GM12878 (cell line): Measurements from ENCODE around the gene SMARCD2. TPM values are rescaled to one million over a fixed set of nuclear protein-coding genes. Genes with fewer than 3 reads are reported as not detected.

Experiments used
- ATAC-seq: fragments of 200-7000 bp; cut with Tn5 transposase; 3 replicates; pipeline ENCODE4 v1.9.1; 2020; ENCODE audit warnings: mild to moderate bottlenecking, moderate library complexity
- BruUV-seq: library from RNA; stranded (reverse); fragments of 400-500 nt; replicated peaks from 2 replicates; lab custom pipeline; 2021; lab: Mats Ljungman, UMichigan
- CTCF ChIA-PET: fragments of 300-600 bp; sonication (Branson Sonifier 250); formaldehyde crosslinking; extraction: SDS; loops from one replicate; lab custom pipeline; 2021; ENCODE audit warnings: inconsistent platforms; lab: Yijun Ruan, JAX
- POLR2A ChIA-PET: fragments of 350-600 bp; formaldehyde crosslinking; extraction: SDS; loops from one replicate; lab custom pipeline; 2021; ENCODE audit warnings: inconsistent platforms; lab: Charles Lee
- RAD21 ChIA-PET: fragments of 300-600 bp; sonication (Branson Sonifier 250); formaldehyde crosslinking; loops from one replicate; lab custom pipeline; 2023; ENCODE audit warnings: antibody characterized with exemption; ENCODE audit not compliant: unreplicated experiment; lab: Charles Lee
- SMC1A ChIA-PET: fragments of 300-600 bp; sonication (Branson Sonifier 250); formaldehyde crosslinking; loops from one replicate; lab custom pipeline; 2023; ENCODE audit not compliant: unreplicated experiment, uncharacterized antibody; lab: Charles Lee
- DNase-seq: peaks from one replicate; pipeline ENCODE4 v3.0.0-alpha.2; 2011; ENCODE audit warnings: low read depth, low spot score
- FAIRE-seq: peaks from 3 replicates; lab custom pipeline; 2011; peaks lifted over from hg19 to GRCh38; lab: Jason Lieb, UNC
- H2AFZ ChIP-seq: 2 replicates; pipeline ENCODE4 v1.6.0; 2011; ENCODE audit warnings: low read depth, low read length, control low read depth; ENCODE audit not compliant: control insufficient read depth
- H3K27ac ChIP-seq: 2 replicates; pipeline ENCODE4 v1.5.1; 2011; ENCODE audit warnings: control low read depth; ENCODE audit not compliant: control insufficient read depth, insufficient read depth
- H3K27me3 ChIP-seq, 2 experiments: replicated peaks in 1 of 2; 2 replicates each; pipeline versions ENCODE4 v1.6.0 to v1.6.1; 2011; ENCODE audit warnings: low read length in 1 of 2; ENCODE audit not compliant: control insufficient read depth in 2 of 2, insufficient read depth in 2 of 2
- H3K36me3 ChIP-seq, 2 experiments: 2 replicates each; pipeline ENCODE4 v1.5.1; 2011; ENCODE audit warnings: low read length in 1 of 2; ENCODE audit not compliant: control insufficient read depth in 2 of 2, insufficient read depth in 2 of 2
- H3K4me1 ChIP-seq: 2 replicates; pipeline ENCODE4 v1.6.1; 2011; ENCODE audit warnings: mild to moderate bottlenecking, low read length, moderate library complexity, mixed read lengths; ENCODE audit not compliant: control insufficient read depth, insufficient read depth
- H3K4me2 ChIP-seq: 2 replicates; pipeline ENCODE4 v1.6.0; 2011; ENCODE audit warnings: control low read depth; ENCODE audit not compliant: control insufficient read depth, insufficient read depth
- H3K4me3 ChIP-seq: fragments of 200-600 bp; sonication (generic); 2 replicates; pipeline ENCODE4 v1.5.1; 2016
- H3K79me2 ChIP-seq: 2 replicates; pipeline ENCODE4 v1.6.0; 2011; ENCODE audit warnings: low read length; ENCODE audit not compliant: control insufficient read depth, insufficient read depth
- H3K9ac ChIP-seq: 2 replicates; pipeline ENCODE4 v1.8.0; 2011; ENCODE audit warnings: low read length, control low read depth, mixed read lengths; ENCODE audit not compliant: control insufficient read depth, insufficient read depth
- H3K9me3 ChIP-seq: replicated peaks from 3 replicates; pipeline ENCODE4 v1.5.1; 2011; ENCODE audit warnings: mild to moderate bottlenecking, low read length; ENCODE audit not compliant: control insufficient read depth, insufficient read depth
- H4K20me1 ChIP-seq: 2 replicates; pipeline ENCODE4 v1.6.0; 2011; ENCODE audit not compliant: control insufficient read depth, insufficient read depth
- BCL11A ChIP-seq: IDR thresholded peaks from 2 replicates; pipeline ENCODE4 v1.6.1; 2011; ENCODE audit warnings: low read depth, low read length
- EP300 ChIP-seq, 2 experiments: fragments of 150-350 bp in 1 of 2; IDR thresholded peaks; 2 replicates each; pipeline ENCODE4 v1.6.1; 2011 to 2012; ENCODE audit warnings: low read depth in 2 of 2, low read length in 2 of 2, borderline replicate concordance in 1 of 2, improper control_type of control experiment in 1 of 2, inconsistent platforms in 1 of 2; ENCODE audit not compliant: control insufficient read depth in 1 of 2
- FOXM1 ChIP-seq: IDR thresholded peaks from 2 replicates; pipeline ENCODE4 v1.6.1; 2012; ENCODE audit warnings: low read depth, mild to moderate bottlenecking, inconsistent platforms, low read length, moderate library complexity
- GABPA ChIP-seq: IDR thresholded peaks from 2 replicates; pipeline ENCODE4 v1.6.1; 2014; ENCODE audit warnings: antibody characterized with exemption, low read depth, mild to moderate bottlenecking, inconsistent platforms
- HDAC2 ChIP-seq: fragments of 200-600 bp; sonication (generic); IDR thresholded peaks from 2 replicates; pipeline ENCODE4 v1.6.1; 2017
- HDGF ChIP-seq: fragments of 450-650 bp; IDR thresholded peaks from 2 replicates; pipeline ENCODE4 v1.6.1; 2016; ENCODE audit warnings: antibody characterized with exemption
- KDM1A ChIP-seq: fragments of 200-600 bp; sonication (generic); IDR thresholded peaks from 2 replicates; pipeline ENCODE4 v1.6.1; 2016; ENCODE audit warnings: borderline replicate concordance
- RAD51 ChIP-seq: fragments of 450-650 bp; IDR thresholded peaks from 2 replicates; pipeline ENCODE4 v1.6.1; 2016; ENCODE audit warnings: moderate library complexity, mild to moderate bottlenecking, inconsistent platforms
- RB1 ChIP-seq: fragments of 450-650 bp; formaldehyde crosslinking; IDR thresholded peaks from 2 replicates; pipeline ENCODE4 v1.6.1; 2017; ENCODE audit warnings: mild to moderate bottlenecking, borderline replicate concordance
- TAF1 ChIP-seq: IDR thresholded peaks from 2 replicates; pipeline ENCODE4 v1.6.1; 2011; ENCODE audit warnings: mild to moderate bottlenecking, low read depth, low read length, borderline replicate concordance
- TARDBP ChIP-seq: IDR thresholded peaks from 2 replicates; pipeline ENCODE4 v1.6.1; 2016; ENCODE audit warnings: borderline replicate concordance
- TCF12 ChIP-seq: IDR thresholded peaks from 2 replicates; pipeline ENCODE4 v1.6.1; 2011; ENCODE audit warnings: low read depth, mild to moderate bottlenecking, low read length
- WGBS: methylation state at CpG from one replicate; pipeline ENCODE4 v1.1.6; 2016; ENCODE audit warnings: low lambda C conversion rate; ENCODE audit not compliant: insufficient replicate concordance, insufficient coverage; ENCODE audit errors: missing lambda C conversion rate; 5-methylcytosine and 5-hydroxymethylcytosine counted together
- in situ Hi-C: fragments of 300-500 bp; cut with MboI; formaldehyde crosslinking; loops from 9 replicates; pipeline ENCODE4 v1.14.3; 2018; ENCODE audit warnings: mixed read lengths
- intact Hi-C: fragments of 100-400 bp; cut with micrococcal nuclease; formaldehyde crosslinking; loops from one replicate; pipeline ENCODE4 v1.14.2; 2022; ENCODE audit not compliant: unreplicated experiment
- polyA plus RNA-seq, 11 experiments: library from polyadenylated mRNA; depleted of rRNA in 4 of 11; unstranded in 6 of 11; stranded (reverse) in 5 of 11; fragments of >200 nt; fragmentation: Nextera tagmentation in 4 of 11; fragmentation: Illumina TruSeq in 1 of 11; extraction: Ambion mirVana in 4 of 11; extraction: Trizol in 1 of 11; gene quantifications; 1 replicate in 1 of 11; 2 replicates in 10 of 11; pipeline versions ENCODE4 v1.2.1 to v1.2.3, GENCODE V29; 2011 to 2016; ENCODE audit warnings: inconsistent platforms in 2 of 11, missing spikeins in 2 of 11, low read depth in 1 of 11
- total RNA-seq, 4 experiments: library from RNA; depleted of rRNA in 3 of 4; stranded (reverse); fragments of >200 nt in 3 of 4; fragmentation: Illumina TruSeq in 1 of 4; extraction: Trizol in 1 of 4; gene quantifications; 2 replicates each; pipeline versions ENCODE4 v1.2.1 to v1.2.3, GENCODE V29; 2013 to 2021
- TF ChIP-seq, protein P1 (sequence below): fragments of 450-650 bp; IDR thresholded peaks from 2 replicates; pipeline ENCODE4 v1.6.1; 2018; ENCODE audit warnings: mild to moderate bottlenecking, low read depth, moderate library complexity; ENCODE audit not compliant: partially characterized antibody
- TF ChIP-seq, protein P2 (sequence below): IDR thresholded peaks from 2 replicates; pipeline ENCODE4 v1.6.1; 2011; ENCODE audit warnings: mild to moderate bottlenecking, low read depth, low read length, moderate library complexity; ENCODE audit not compliant: insufficient replicate concordance
- TF ChIP-seq, protein P3 (sequence below): fragments of 150-350 bp; IDR thresholded peaks from 2 replicates; pipeline ENCODE4 v1.6.1; 2014; ENCODE audit warnings: mild to moderate bottlenecking, low read depth, low read length

SMARCD2 gene
- total and polyA plus RNA-seq, 10 of the 15 experiments (the other 5 are each of a cell fraction or from before 2014, with no cell fraction given), result 2.4 to 111 (median 63.6) TPM

DNA sequence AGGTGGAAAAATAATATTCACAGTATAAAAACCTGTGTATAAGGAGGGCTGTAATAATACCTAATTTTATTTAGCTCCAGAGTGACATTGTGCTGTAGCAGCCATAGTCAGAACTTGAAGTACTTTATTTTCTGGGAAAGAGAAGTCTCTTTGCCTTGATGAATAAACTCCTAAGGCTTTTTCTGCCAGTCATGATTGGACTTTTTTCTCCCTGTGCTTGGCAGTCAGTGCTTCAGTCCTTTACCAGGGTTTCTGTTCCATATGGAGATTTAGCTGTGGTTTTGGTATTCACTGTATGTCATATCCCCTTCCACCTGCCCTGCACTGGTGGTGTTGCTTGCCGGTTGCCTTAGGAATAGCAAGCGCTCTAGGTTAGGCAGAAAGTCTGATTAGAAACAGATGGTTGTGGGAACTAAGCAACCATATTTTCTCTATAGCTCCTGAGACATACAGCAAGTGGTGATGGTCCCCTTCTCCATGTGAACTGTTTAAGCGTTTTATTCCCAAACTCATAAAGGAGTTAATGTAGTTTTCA lies 43.8 kb downstream of the SMARCD2 start:
- ATAC-seq (no peak), FAIRE-seq (no peak), DNase-seq (no peak)
- CTCF ChIA-PET, result interaction anchor here (2.1 kb wide), 1 partner anchor 10 kb away, joined by 4 read pairs; no protein-coding TSS in a partner anchor
- Histone ChIP-seq H2AFZ (no peak overlapping the region), H3K4me3 (no peak overlapping the region), H3K9ac (no peak overlapping the region), H3K27me3 (no peaks in the 10 kb centered on the region), H3K27ac (no peak overlapping the region), H4K20me1 (no peaks in the 10 kb centered on the region; the same call in 1 of the 2 replicates), H3K79me2 (peaks cover 2% of the 10 kb centered on the region; the same call in 1 of the 2 replicates), H3K36me3 (peaks cover 9 to 53% of the 10 kb centered on the region in 2 experiments), H3K9me3 (no peaks in the 10 kb centered on the region), H3K4me2 (no peak overlapping the region), H3K4me1 (no peaks in the 10 kb centered on the region)
- no TSS peak for BruUV-seq
- intact Hi-C loops, result no loop called here
- in situ Hi-C loops, result no loop called here
- RAD21 ChIA-PET, result interaction anchor here (1.0 kb wide), 1 partner anchor 12 kb away, joined by 3 read pairs; no protein-coding TSS in a partner anchor
- WGBS, result 76% methylated on average over 3 of the region's 3 CpGs
- SMC1A ChIA-PET, result interaction anchor here (0.7 to 1.6 kb wide), 8 partner anchors 8 to 100 kb away, joined by 3 to 4 read pairs (median 3); no protein-coding TSS in a partner anchor
- POLR2A ChIA-PET, result interaction anchor here (1.1 kb wide), 1 partner anchor 14 kb away, joined by 3 read pairs; no protein-coding TSS in a partner anchor
- TF ChIP-seq HDAC2, result no peak
- TF ChIP-seq BCL11A, result no peak
- no peak for TF ChIP-seq FOXM1
- TF ChIP-seq, protein P1, sequence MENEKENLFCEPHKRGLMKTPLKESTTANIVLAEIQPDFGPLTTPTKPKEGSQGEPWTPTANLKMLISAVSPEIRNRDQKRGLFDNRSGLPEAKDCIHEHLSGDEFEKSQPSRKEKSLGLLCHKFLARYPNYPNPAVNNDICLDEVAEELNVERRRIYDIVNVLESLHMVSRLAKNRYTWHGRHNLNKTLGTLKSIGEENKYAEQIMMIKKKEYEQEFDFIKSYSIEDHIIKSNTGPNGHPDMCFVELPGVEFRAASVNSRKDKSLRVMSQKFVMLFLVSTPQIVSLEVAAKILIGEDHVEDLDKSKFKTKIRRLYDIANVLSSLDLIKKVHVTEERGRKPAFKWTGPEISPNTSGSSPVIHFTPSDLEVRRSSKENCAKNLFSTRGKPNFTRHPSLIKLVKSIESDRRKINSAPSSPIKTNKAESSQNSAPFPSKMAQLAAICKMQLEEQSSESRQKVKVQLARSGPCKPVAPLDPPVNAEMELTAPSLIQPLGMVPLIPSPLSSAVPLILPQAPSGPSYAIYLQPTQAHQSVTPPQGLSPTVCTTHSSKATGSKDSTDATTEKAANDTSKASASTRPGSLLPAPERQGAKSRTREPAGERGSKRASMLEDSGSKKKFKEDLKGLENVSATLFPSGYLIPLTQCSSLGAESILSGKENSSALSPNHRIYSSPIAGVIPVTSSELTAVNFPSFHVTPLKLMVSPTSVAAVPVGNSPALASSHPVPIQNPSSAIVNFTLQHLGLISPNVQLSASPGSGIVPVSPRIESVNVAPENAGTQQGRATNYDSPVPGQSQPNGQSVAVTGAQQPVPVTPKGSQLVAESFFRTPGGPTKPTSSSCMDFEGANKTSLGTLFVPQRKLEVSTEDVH, result no peak
- TF ChIP-seq EP300 (IDR thresholded peaks at IDR 0.05; ENCODE audit: borderline replicate concordance in 1 of 2, control insufficient read depth in 1 of 2, low read depth in 2 of 2, low read length in 2 of 2), result no peak
- no peak for TF ChIP-seq GABPA
- TF ChIP-seq, protein P2, sequence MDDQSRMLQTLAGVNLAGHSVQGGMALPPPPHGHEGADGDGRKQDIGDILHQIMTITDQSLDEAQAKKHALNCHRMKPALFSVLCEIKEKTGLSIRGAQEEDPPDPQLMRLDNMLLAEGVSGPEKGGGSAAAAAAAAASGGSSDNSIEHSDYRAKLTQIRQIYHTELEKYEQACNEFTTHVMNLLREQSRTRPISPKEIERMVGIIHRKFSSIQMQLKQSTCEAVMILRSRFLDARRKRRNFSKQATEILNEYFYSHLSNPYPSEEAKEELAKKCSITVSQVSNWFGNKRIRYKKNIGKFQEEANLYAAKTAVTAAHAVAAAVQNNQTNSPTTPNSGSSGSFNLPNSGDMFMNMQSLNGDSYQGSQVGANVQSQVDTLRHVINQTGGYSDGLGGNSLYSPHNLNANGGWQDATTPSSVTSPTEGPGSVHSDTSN, result no peak
- no peak for TF ChIP-seq TAF1
- TF ChIP-seq TARDBP, result no peak
- TF ChIP-seq TCF12, result no peak
- no peak for TF ChIP-seq KDM1A
- no peak for TF ChIP-seq HDGF
- TF ChIP-seq RB1, result no peak
- TF ChIP-seq, protein P3, sequence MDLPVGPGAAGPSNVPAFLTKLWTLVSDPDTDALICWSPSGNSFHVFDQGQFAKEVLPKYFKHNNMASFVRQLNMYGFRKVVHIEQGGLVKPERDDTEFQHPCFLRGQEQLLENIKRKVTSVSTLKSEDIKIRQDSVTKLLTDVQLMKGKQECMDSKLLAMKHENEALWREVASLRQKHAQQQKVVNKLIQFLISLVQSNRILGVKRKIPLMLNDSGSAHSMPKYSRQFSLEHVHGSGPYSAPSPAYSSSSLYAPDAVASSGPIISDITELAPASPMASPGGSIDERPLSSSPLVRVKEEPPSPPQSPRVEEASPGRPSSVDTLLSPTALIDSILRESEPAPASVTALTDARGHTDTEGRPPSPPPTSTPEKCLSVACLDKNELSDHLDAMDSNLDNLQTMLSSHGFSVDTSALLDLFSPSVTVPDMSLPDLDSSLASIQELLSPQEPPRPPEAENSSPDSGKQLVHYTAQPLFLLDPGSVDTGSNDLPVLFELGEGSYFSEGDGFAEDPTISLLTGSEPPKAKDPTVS, result no peak
- no peak for TF ChIP-seq RAD51
